ENCODE results near the gene THRA.

THRA gene

GRCh38 chr17:40062329-40063186 lies at the start of gene THRA:
Gene THRA, plus strand, starts transcription at chr17:40062965. Its CDS starts 11,524 bp downstream, at chr17:40074489.
- DNase-seq (ENCODE audit: low read depth in 2 of 2, low spot score in 1 of 2): peak in 1 of 2 donors; percentile 40

- DNase-seq (ENCODE audit: low read depth in 2 of 2, low spot score in 1 of 2): no peak
These were observed 48.3 kb upstream of the THRA start for GRCh38 chr17:40014375-40014980.

- DNase-seq (ENCODE audit: low read depth in 2 of 2, low spot score in 1 of 2): no peak
These were observed 47.5 kb upstream of the THRA start, which contains the start of gene CSF3 for GRCh38 chr17:40015005-40015997. Gene CSF3, plus strand, starts transcription at chr17:40015440. Its CDS starts 35 bp downstream, at chr17:40015475.

GRCh38 chr17:40015998-40016985 lies 46.5 kb upstream of the THRA start:
- DNase-seq (ENCODE audit: low read depth in 2 of 2, low spot score in 1 of 2): no peak

GRCh38 chr17:40017422-40018080 lies 45.2 kb upstream of the THRA start:
- no peak for DNase-seq (ENCODE audit: low read depth in 2 of 2, low spot score in 1 of 2)

GRCh38 chr17:40018211-40019121 lies 44.3 kb upstream of the THRA start:
- no peak for DNase-seq (ENCODE audit: low read depth in 2 of 2, low spot score in 1 of 2)

GRCh38 chr17:40019140-40019991 lies 43.4 kb upstream of the THRA start:
- DNase-seq (ENCODE audit: low read depth in 2 of 2, low spot score in 1 of 2): no peak

- DNase-seq (ENCODE audit: low read depth in 2 of 2, low spot score in 1 of 2): no peak
These were observed 42.6 kb upstream of the THRA start for GRCh38 chr17:40020146-40020545.

GRCh38 chr17:40021451-40021971 lies 41.3 kb upstream of the THRA start:
- no peak for DNase-seq (ENCODE audit: low read depth in 2 of 2, low spot score in 1 of 2)

- no peak for DNase-seq (ENCODE audit: low read depth in 2 of 2, low spot score in 1 of 2)
These were observed 40.3 kb upstream of the THRA start for GRCh38 chr17:40022497-40022896.

- no peak for DNase-seq (ENCODE audit: low read depth in 2 of 2, low spot score in 1 of 2)
These were observed 39.7 kb upstream of the THRA start for GRCh38 chr17:40022961-40023541.

- DNase-seq (ENCODE audit: low read depth in 2 of 2, low spot score in 1 of 2): no peak
These were observed 39.0 kb upstream of the THRA start for GRCh38 chr17:40023590-40024292.

- DNase-seq (ENCODE audit: low read depth in 2 of 2, low spot score in 1 of 2): no peak
These were observed 37.9 kb upstream of the THRA start for GRCh38 chr17:40024901-40025300.

- no peak for DNase-seq (ENCODE audit: low read depth in 2 of 2, low spot score in 1 of 2)
These were observed 37.2 kb upstream of the THRA start for GRCh38 chr17:40025559-40025958.

- no peak for DNase-seq (ENCODE audit: low read depth in 2 of 2, low spot score in 1 of 2)
These were observed 36.6 kb upstream of the THRA start for GRCh38 chr17:40025991-40026815.
